Measurements from ENCODE around the gene GPR162. TPM values are rescaled to one million over a fixed set of nuclear protein-coding genes. Genes with fewer than 3 reads are reported as not detected.

Gene GPR162
- total RNA-seq, 2 experiments from 2014 or later, result not detected

DNA sequence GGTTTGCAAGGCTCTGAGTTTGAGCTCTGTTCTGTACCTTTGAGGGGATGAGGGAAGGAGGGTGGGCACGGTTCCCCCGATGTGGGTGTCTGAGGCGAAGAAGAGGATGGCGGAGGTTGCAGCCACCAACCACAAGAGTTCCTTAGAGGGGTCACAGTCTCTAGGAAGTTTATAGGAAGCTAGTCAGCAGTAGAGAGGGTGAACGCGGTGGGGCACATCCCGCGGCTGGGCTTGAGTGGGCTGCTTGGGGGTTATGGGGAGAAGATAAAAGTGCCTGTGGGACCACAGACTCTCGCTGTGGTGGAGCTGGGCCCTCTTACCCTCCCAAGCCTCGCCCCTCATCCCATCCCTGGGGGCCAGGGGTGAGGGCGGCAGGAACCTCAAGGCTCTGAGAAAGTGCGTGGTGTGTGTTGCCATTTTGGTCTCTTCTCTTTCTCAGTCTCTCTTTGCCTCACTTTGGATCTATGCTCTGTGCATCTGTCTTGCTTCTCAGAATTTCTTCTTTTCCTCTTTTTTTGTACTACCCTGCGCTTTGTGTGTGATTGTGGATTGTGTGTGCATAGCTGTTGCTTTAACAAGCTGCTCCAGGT, 29.6 kb upstream of the GPR162 start:
- ChIA-PET CTCF (ENCODE audit: unreplicated experiment) (interaction anchor here (0.6 to 1.1 kb wide), 2 partner anchors 14 to 39 kb away, joined by 3 to 4 read pairs; partner anchors contain the start of gene MLF2), POLR2A (interaction anchor here (1.1 to 2.0 kb wide), 2 partner anchors 9 to 17 kb away, joined by 3 to 7 read pairs; no protein-coding TSS in a partner anchor)
- Histone ChIP-seq H3K4me3 (ENCODE audit: low read depth, low read length, poor library complexity, severe bottlenecking) (no peak overlapping the region), H3K27ac (ENCODE audit: low read depth, low read length, poor library complexity, severe bottlenecking) (no peak overlapping the region), H3K79me2 (ENCODE audit: insufficient read depth, low read depth, low read length) (no peaks in the 10 kb centered on the region), H2AFZ (ENCODE audit: low read length) (peak overlapping the region; percentile 27), H3K9me2 (ENCODE audit: insufficient read depth, low read length) (no peaks in the 10 kb centered on the region), H4K20me1 (ENCODE audit: insufficient read depth, low read length) (no peaks in the 10 kb centered on the region), H3K36me3 (ENCODE audit: insufficient read depth, low read length) (no peaks in the 10 kb centered on the region), H3K4me2 (ENCODE audit: low read length) (peak overlapping the region; percentile 1; the same call in 1 of the 2 replicates), H3K4me1 (ENCODE audit: insufficient read depth, low read length, poor library complexity, severe bottlenecking) (peaks cover 17% of the 10 kb centered on the region), H3K9me3 (ENCODE audit: low read length) (no peaks in the 10 kb centered on the region)
- no peak for TF ChIP-seq EZH2phosphoT487 (IDR thresholded peaks at IDR 0.05; ENCODE audit: borderline replicate concordance, low read depth, low read length)
- TF ChIP-seq, protein P1, sequence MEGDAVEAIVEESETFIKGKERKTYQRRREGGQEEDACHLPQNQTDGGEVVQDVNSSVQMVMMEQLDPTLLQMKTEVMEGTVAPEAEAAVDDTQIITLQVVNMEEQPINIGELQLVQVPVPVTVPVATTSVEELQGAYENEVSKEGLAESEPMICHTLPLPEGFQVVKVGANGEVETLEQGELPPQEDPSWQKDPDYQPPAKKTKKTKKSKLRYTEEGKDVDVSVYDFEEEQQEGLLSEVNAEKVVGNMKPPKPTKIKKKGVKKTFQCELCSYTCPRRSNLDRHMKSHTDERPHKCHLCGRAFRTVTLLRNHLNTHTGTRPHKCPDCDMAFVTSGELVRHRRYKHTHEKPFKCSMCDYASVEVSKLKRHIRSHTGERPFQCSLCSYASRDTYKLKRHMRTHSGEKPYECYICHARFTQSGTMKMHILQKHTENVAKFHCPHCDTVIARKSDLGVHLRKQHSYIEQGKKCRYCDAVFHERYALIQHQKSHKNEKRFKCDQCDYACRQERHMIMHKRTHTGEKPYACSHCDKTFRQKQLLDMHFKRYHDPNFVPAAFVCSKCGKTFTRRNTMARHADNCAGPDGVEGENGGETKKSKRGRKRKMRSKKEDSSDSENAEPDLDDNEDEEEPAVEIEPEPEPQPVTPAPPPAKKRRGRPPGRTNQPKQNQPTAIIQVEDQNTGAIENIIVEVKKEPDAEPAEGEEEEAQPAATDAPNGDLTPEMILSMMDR (conservative IDR thresholded peaks at IDR 0.05; ENCODE audit: low read length), result no peak
- no peak for DNase-seq (ENCODE audit: low spot score)
- BruUV-seq (replicated peaks), result no TSS peak
- intact Hi-C loops (cut with micrococcal nuclease; ENCODE audit: unreplicated experiment), result no loop called here

DNA sequence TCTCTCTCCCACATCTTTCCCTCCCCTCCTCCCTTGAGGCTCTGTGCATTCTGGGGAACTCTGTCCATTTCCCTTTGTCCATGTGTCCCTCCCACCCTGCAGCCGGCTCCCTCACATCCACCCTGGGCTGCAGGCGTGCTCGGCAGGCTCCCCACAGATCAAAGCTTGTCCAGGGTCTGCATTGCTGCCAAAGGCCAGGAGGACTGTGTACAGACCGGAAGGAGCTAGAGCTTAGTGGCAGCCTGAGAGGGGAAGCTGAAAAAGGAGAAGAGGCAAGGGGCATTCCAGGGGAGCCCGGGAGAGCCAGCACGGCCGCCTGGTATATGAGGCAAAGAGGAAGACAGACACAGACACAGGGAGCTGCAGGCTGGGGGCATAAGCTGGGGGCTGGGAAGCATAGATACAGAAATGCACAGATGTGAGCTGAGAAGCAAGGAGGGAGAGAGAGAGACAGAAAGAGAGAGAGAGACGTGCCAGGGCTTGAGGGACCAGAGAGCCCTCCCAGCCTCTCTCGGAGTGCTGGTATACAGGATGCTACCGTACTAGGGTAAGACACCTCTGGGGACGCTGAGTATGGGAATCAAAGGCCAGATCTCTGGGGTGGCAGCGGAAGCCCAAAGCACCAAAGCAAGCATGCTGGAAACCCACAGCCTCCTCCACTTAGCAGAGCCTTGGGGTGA, 29.0 kb upstream of the GPR162 start:
- no peak overlapping the region for H3K4me3 ChIP-seq (ENCODE audit: low read depth, low read length, poor library complexity, severe bottlenecking)
- H3K27ac ChIP-seq (ENCODE audit: low read depth, low read length, poor library complexity, severe bottlenecking), result no peak overlapping the region
- no peaks in the 10 kb centered on the region for H3K79me2 ChIP-seq (ENCODE audit: insufficient read depth, low read depth, low read length)
- no peak for DNase-seq (ENCODE audit: low spot score)
- H2AFZ ChIP-seq (ENCODE audit: low read length), result peak overlapping the region; percentile 27
- intact Hi-C loops (cut with micrococcal nuclease; ENCODE audit: unreplicated experiment), result no loop called here
- CTCF ChIA-PET (ENCODE audit: unreplicated experiment), result interaction anchor here (1.1 kb wide), 1 partner anchor 14 kb away, joined by 3 read pairs; no protein-coding TSS in a partner anchor
- H4K20me1 ChIP-seq (ENCODE audit: insufficient read depth, low read length), result no peaks in the 10 kb centered on the region
- H3K9me3 ChIP-seq (ENCODE audit: low read length), result no peaks in the 10 kb centered on the region
- H3K36me3 ChIP-seq (ENCODE audit: insufficient read depth, low read length), result no peaks in the 10 kb centered on the region
- no peaks in the 10 kb centered on the region for H3K9me2 ChIP-seq (ENCODE audit: insufficient read depth, low read length)
- peak overlapping the region; percentile 1; the same call in 1 of the 2 replicates for H3K4me2 ChIP-seq (ENCODE audit: low read length)
- BruUV-seq (replicated peaks), result no TSS peak
- no peak for TF ChIP-seq EZH2phosphoT487 (IDR thresholded peaks at IDR 0.05; ENCODE audit: borderline replicate concordance, low read depth, low read length)
- TF ChIP-seq, protein P1 (conservative IDR thresholded peaks at IDR 0.05; ENCODE audit: low read length), result no peak
- POLR2A ChIA-PET, result interaction anchor here (1.1 to 2.0 kb wide), 2 partner anchors 10 to 16 kb away, joined by 3 to 7 read pairs; no protein-coding TSS in a partner anchor
- H3K4me1 ChIP-seq (ENCODE audit: insufficient read depth, low read length, poor library complexity, severe bottlenecking), result peaks cover 17% of the 10 kb centered on the region

DNA sequence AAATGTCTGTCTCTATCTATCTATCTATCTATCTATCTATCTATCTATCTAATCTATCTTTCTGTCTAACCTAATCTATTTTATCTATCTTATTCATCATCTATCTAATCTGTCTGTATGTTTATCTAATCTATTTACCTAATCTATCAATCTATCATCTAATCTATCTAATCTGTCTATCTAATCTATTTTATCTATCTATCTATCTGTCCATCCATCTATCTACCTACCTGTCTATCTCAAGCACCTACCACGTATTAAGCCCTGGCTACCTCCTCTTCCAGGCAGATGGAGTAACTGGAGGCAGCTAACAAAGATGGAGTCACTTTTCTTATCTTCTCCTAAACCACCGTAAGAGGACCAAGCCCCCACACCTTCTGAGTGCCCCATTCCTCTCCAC, 26.5 kb upstream of the GPR162 start:
- H4K20me1 ChIP-seq (ENCODE audit: insufficient read depth, low read length), result no peaks in the 10 kb centered on the region
- DNase-seq (ENCODE audit: low spot score), result no peak
- H3K9me2 ChIP-seq (ENCODE audit: insufficient read depth, low read length), result no peaks in the 10 kb centered on the region
- no peak overlapping the region for H2AFZ ChIP-seq (ENCODE audit: low read length)
- TF ChIP-seq EZH2phosphoT487 (IDR thresholded peaks at IDR 0.05; ENCODE audit: borderline replicate concordance, low read depth, low read length), result no peak
- TF ChIP-seq, protein P1 (conservative IDR thresholded peaks at IDR 0.05; ENCODE audit: low read length), result no peak
- peaks cover 14% of the 10 kb centered on the region for H3K4me1 ChIP-seq (ENCODE audit: insufficient read depth, low read length, poor library complexity, severe bottlenecking)
- no peaks in the 10 kb centered on the region for H3K36me3 ChIP-seq (ENCODE audit: insufficient read depth, low read length)
- no peak overlapping the region for H3K27ac ChIP-seq (ENCODE audit: low read depth, low read length, poor library complexity, severe bottlenecking)
- intact Hi-C loops (cut with micrococcal nuclease; ENCODE audit: unreplicated experiment), result no loop called here
- no peaks in the 10 kb centered on the region for H3K79me2 ChIP-seq (ENCODE audit: insufficient read depth, low read depth, low read length)
- no peak overlapping the region for H3K4me3 ChIP-seq (ENCODE audit: low read depth, low read length, poor library complexity, severe bottlenecking)
- no TSS peak for BruUV-seq (replicated peaks)
- H3K4me2 ChIP-seq (ENCODE audit: low read length), result no peak overlapping the region
- H3K9me3 ChIP-seq (ENCODE audit: low read length), result no peaks in the 10 kb centered on the region
- ChIA-PET CTCF (ENCODE audit: unreplicated experiment) (no interaction called here), POLR2A (interaction anchor here (0.7 kb wide), 1 partner anchor 216 kb away, joined by 3 read pairs; no protein-coding TSS in a partner anchor)
